IMR-90 (cell line): ENCODE data around the gene CEP55.

Source experiments
- CTCF ChIP-seq: conservative IDR thresholded peaks from 2 replicates; pipeline ENCODE4 v1.5.1; 2012; ENCODE audit warnings: mild to moderate bottlenecking, low read depth, low read length, improper control_type of control experiment
- POLR2A ChIP-seq: IDR thresholded peaks from 2 replicates; pipeline ENCODE4 v1.6.1; 2012; ENCODE audit warnings: mild to moderate bottlenecking, low read depth, low read length

- TF ChIP-seq CTCF: no peak
- no peak for TF ChIP-seq POLR2A
These were observed 34.0 kb upstream of the CEP55 start for GRCh38 chr10:93462371-93462770.
